Fibroblast of lung (primary cell): Measurements from ENCODE around the gene SLC35B1. TPM values are rescaled to one million over a fixed set of nuclear protein-coding genes. Genes with fewer than 3 reads are reported as not detected.

Experiments used
- DNase-seq, 2 donors: peaks; one replicate each; pipeline versions ENCODE4 v3.0.0 to v3.0.0-alpha.2; 2010; ENCODE audit warnings: low read depth in 2 of 2
- H2AFZ ChIP-seq: 2 replicates; pipeline ENCODE4 v1.5.1; 2012; ENCODE audit warnings: low read length, control low read depth, inconsistent platforms
- H3K27ac ChIP-seq: 2 replicates; pipeline ENCODE4 v1.5.1; 2011; ENCODE audit warnings: low read length, control low read depth; ENCODE audit not compliant: insufficient read depth
- H3K27me3 ChIP-seq: 2 replicates; pipeline ENCODE4 v1.5.1; 2011; ENCODE audit warnings: mild to moderate bottlenecking, low read length; ENCODE audit not compliant: control insufficient read depth, insufficient read depth
- H3K36me3 ChIP-seq: 2 replicates; pipeline ENCODE4 v1.5.1; 2011; ENCODE audit warnings: low read length; ENCODE audit not compliant: control insufficient read depth, insufficient read depth
- H3K4me1 ChIP-seq: 2 replicates; pipeline ENCODE4 v1.5.1; 2011; ENCODE audit warnings: low read length; ENCODE audit not compliant: control insufficient read depth, insufficient read depth; ENCODE audit errors: extremely low read depth
- H3K4me2 ChIP-seq: 2 replicates; pipeline ENCODE4 v1.5.1; 2011; ENCODE audit warnings: low read length, control low read depth; ENCODE audit not compliant: insufficient read depth; ENCODE audit errors: extremely low read depth
- H3K4me3 ChIP-seq, 4 experiments: fragments of 200-600 bp in 1 of 4; sonication (generic) in 1 of 4; replicated peaks in 1 of 4; 2 replicates each; pipeline ENCODE4 v1.5.1; 2011 to 2016; ENCODE audit warnings: low read length in 4 of 4, low read depth in 3 of 4, mild to moderate bottlenecking in 3 of 4, control low read depth in 2 of 4, inconsistent platforms in 1 of 4, mixed read lengths in 1 of 4; ENCODE audit not compliant: insufficient read depth in 1 of 4; ENCODE audit errors: control extremely low read depth in 1 of 4
- H3K79me2 ChIP-seq: 2 replicates; pipeline ENCODE4 v1.5.1; 2012; ENCODE audit warnings: mild to moderate bottlenecking, low read length, inconsistent platforms; ENCODE audit not compliant: control insufficient read depth, insufficient read depth
- H3K9ac ChIP-seq: 2 replicates; pipeline ENCODE4 v1.5.1; 2011; ENCODE audit warnings: mild to moderate bottlenecking, low read length, control low read depth; ENCODE audit not compliant: insufficient read depth
- H3K9me3 ChIP-seq: 2 replicates; pipeline ENCODE4 v1.5.1; 2012; ENCODE audit warnings: low read depth, low read length; ENCODE audit not compliant: control insufficient read depth, insufficient read depth
- H4K20me1 ChIP-seq: 2 replicates; pipeline ENCODE4 v1.5.1; 2011; ENCODE audit warnings: low read length; ENCODE audit not compliant: control insufficient read depth, insufficient read depth; ENCODE audit errors: extremely low read depth
- CTCF ChIP-seq, 2 donors: IDR thresholded peaks in 1 of 2; conservative IDR thresholded peaks in 1 of 2; 1 replicate in 1 of 2; 2 replicates in 1 of 2; pipeline ENCODE4 v1.5.1; 2011 to 2012; ENCODE audit warnings: low read length in 2 of 2, control low read depth in 1 of 2, inconsistent platforms in 1 of 2, low read depth in 1 of 2, mild to moderate bottlenecking in 1 of 2
- EZH2 ChIP-seq: IDR thresholded peaks from 2 replicates; pipeline ENCODE4 v1.5.1; 2012; ENCODE audit warnings: low read length, control low read depth, mild to moderate bottlenecking; ENCODE audit errors: missing control alignments
- polyA plus RNA-seq, 2 donors: library from polyadenylated mRNA; depleted of rRNA in 1 of 2; stranded (reverse) in 1 of 2; unstranded in 1 of 2; fragments of >200 nt; gene quantifications; 2 replicates each; pipeline ENCODE4 v1.2.1, GENCODE V29; 2011 to 2012; ENCODE audit warnings: missing spikeins in 1 of 2
- total RNA-seq: library from RNA; depleted of rRNA; stranded (reverse); fragments of >200 nt; gene quantifications from 2 replicates; pipeline ENCODE4 v1.2.1, GENCODE V29; 2014

Gene SLC35B1
- total and polyA plus RNA-seq, 2 donors (not counting 1 experiment from before 2014, with no cell fraction given): 36.3 to 56.9 TPM

- TF ChIP-seq EZH2: no peak
- no peak for TF ChIP-seq CTCF (conservative IDR thresholded peaks at IDR 0.05 in 1 of 2, IDR thresholded peaks at IDR 0.05 in 1 of 2; ENCODE audit: low read depth in 1 of 2, low read length in 2 of 2)
- Histone ChIP-seq H3K9ac (no peak overlapping the region), H3K4me1 (no peaks in the 10 kb centered on the region), H3K27me3 (no peaks in the 10 kb centered on the region), H3K36me3 (no peaks in the 10 kb centered on the region), H4K20me1 (no peaks in the 10 kb centered on the region), H2AFZ (no peak overlapping the region), H3K9me3 (no peaks in the 10 kb centered on the region), H3K79me2 (peaks cover 49% of the 10 kb centered on the region), H3K4me3 (no peak overlapping the region), H3K27ac (no peak overlapping the region), H3K4me2 (no peak overlapping the region)
- DNase-seq: no peak
These were observed 37.1 kb downstream of the SLC35B1 start for GRCh38 chr17:49670641-49671040.

- no peaks in the 10 kb centered on the region for H4K20me1 ChIP-seq
- no peak for DNase-seq
- no peak for TF ChIP-seq EZH2
- no peak for TF ChIP-seq CTCF (conservative IDR thresholded peaks at IDR 0.05 in 1 of 2, IDR thresholded peaks at IDR 0.05 in 1 of 2; ENCODE audit: low read depth in 1 of 2, low read length in 2 of 2)
- no peak overlapping the region for H3K4me2 ChIP-seq
- H3K36me3 ChIP-seq: no peaks in the 10 kb centered on the region
- no peak overlapping the region for H2AFZ ChIP-seq
- no peak overlapping the region for H3K9ac ChIP-seq
- H3K4me3 ChIP-seq: no peak overlapping the region
- H3K9me3 ChIP-seq: no peaks in the 10 kb centered on the region
- no peak overlapping the region for H3K27ac ChIP-seq
- no peaks in the 10 kb centered on the region for H3K4me1 ChIP-seq
- H3K27me3 ChIP-seq: no peaks in the 10 kb centered on the region
- H3K79me2 ChIP-seq: peaks cover 42% of the 10 kb centered on the region
These were observed 37.8 kb downstream of the SLC35B1 start for GRCh38 chr17:49670002-49670401.

- Histone ChIP-seq H3K27me3 (no peaks in the 10 kb centered on the region), H4K20me1 (no peaks in the 10 kb centered on the region)
- no peak for TF ChIP-seq EZH2
- no peak for TF ChIP-seq CTCF (conservative IDR thresholded peaks at IDR 0.05 in 1 of 2, IDR thresholded peaks at IDR 0.05 in 1 of 2; ENCODE audit: low read depth in 1 of 2, low read length in 2 of 2)
These were observed 39.9 kb downstream of the SLC35B1 start for GRCh38 chr17:49667854-49668253.

More at GRCh38 chr17:49667854-49668253, 39.9 kb downstream of the SLC35B1 start:
- Histone ChIP-seq H3K9ac (no peak overlapping the region), H3K4me1 (no peaks in the 10 kb centered on the region), H3K36me3 (no peaks in the 10 kb centered on the region), H3K4me2 (no peak overlapping the region), H2AFZ (no peak overlapping the region), H3K79me2 (peaks cover 33% of the 10 kb centered on the region), H3K27ac (no peak overlapping the region), H3K9me3 (no peaks in the 10 kb centered on the region), H3K4me3 (no peak overlapping the region)
- no peak for DNase-seq
